Suprapubic skin (tissue), 4 donors: ENCODE data around the gene ITSN2. TPM values are rescaled to one million over a fixed set of nuclear protein-coding genes. Genes with fewer than 3 reads are reported as not detected.

Experiments used
- DNase-seq, 2 donors: peaks; one replicate each; pipeline ENCODE4 v3.0.0-alpha.2; 2019; ENCODE audit warnings: low spot score in 2 of 2
- H3K27ac ChIP-seq: fragments of 200-600 bp; sonication (generic); one replicate; pipeline ENCODE4 v1.5.1; 2019
- H3K27me3 ChIP-seq: fragments of 200-600 bp; sonication (generic); one replicate; pipeline ENCODE4 v1.5.1; 2019
- H3K36me3 ChIP-seq: fragments of 200-600 bp; sonication (generic); one replicate; pipeline ENCODE4 v1.5.1; 2019
- H3K4me1 ChIP-seq: fragments of 200-600 bp; sonication (generic); one replicate; pipeline ENCODE4 v1.5.1; 2019
- H3K4me3 ChIP-seq: fragments of 200-600 bp; sonication (generic); one replicate; pipeline ENCODE4 v1.5.1; 2019; ENCODE audit warnings: mild to moderate bottlenecking
- H3K9me3 ChIP-seq: fragments of 200-600 bp; sonication (generic); one replicate; pipeline ENCODE4 v1.5.1; 2019
- CTCF ChIP-seq, 2 donors: fragments of 200-600 bp in 1 of 2; fragments of 450-650 bp in 1 of 2; sonication (generic) in 1 of 2; IDR thresholded peaks; one replicate each; pipeline ENCODE4 v1.5.1; 2016 to 2019; ENCODE audit warnings: antibody characterized with exemption in 2 of 2, mild to moderate bottlenecking in 1 of 2, moderate library complexity in 1 of 2
- EP300 ChIP-seq: sonication (generic); formaldehyde crosslinking; IDR thresholded peaks from one replicate; pipeline ENCODE4 v1.6.1; 2017; ENCODE audit warnings: antibody characterized with exemption
- POLR2A ChIP-seq, 2 donors: fragments of 450-650 bp; IDR thresholded peaks; one replicate each; pipeline ENCODE4 v1.6.1; 2017; ENCODE audit warnings: antibody characterized with exemption in 2 of 2, mild to moderate bottlenecking in 2 of 2, moderate library complexity in 2 of 2
- POLR2AphosphoS5 ChIP-seq, 3 donors: sonication (generic); formaldehyde crosslinking; IDR thresholded peaks; one replicate each; pipeline ENCODE4 v1.6.1; 2017; ENCODE audit warnings: antibody characterized with exemption in 3 of 3
- WGBS: methylation state at CpG from one replicate; pipeline ENCODE4 v1.1.5; 2018; 5-methylcytosine and 5-hydroxymethylcytosine counted together
- total RNA-seq, 4 donors: library from RNA; depleted of rRNA; stranded (reverse); fragments of >200 nt; gene quantifications; one replicate each; pipeline ENCODE4 v1.1.0, GENCODE V29; 2016

The ITSN2 gene
- total RNA-seq, 4 donors from 2014 or later, result 65.8 to 92.6 (median 69.7) TPM

- no peak overlapping the region for H3K27ac ChIP-seq
- no peaks in the 10 kb centered on the region for H3K36me3 ChIP-seq
- DNase-seq, result no peak
- 75% methylated on average over 1 of the region's 1 CpG for WGBS
- TF ChIP-seq POLR2AphosphoS5 (IDR thresholded peaks at IDR 0.05) (no peak), CTCF (IDR thresholded peaks at IDR 0.05) (no peak), EP300 (no peak), POLR2A (IDR thresholded peaks at IDR 0.05) (no peak)
- H3K9me3 ChIP-seq, result no peaks in the 10 kb centered on the region
- H3K4me1 ChIP-seq, result peaks cover 26% of the 10 kb centered on the region
- H3K4me3 ChIP-seq, result no peak overlapping the region
- H3K27me3 ChIP-seq, result no peaks in the 10 kb centered on the region
Observed at GRCh38 chr2:24337890-24338289, 22.4 kb downstream of the ITSN2 start.

GRCh38 chr2:24336811-24337210 is 23.5 kb downstream of the ITSN2 start:
- TF ChIP-seq POLR2A (IDR thresholded peaks at IDR 0.05) (no peak), EP300 (no peak), POLR2AphosphoS5 (IDR thresholded peaks at IDR 0.05) (no peak), CTCF (IDR thresholded peaks at IDR 0.05) (no peak)
- H3K27ac ChIP-seq, result no peak overlapping the region
- H3K4me3 ChIP-seq, result no peak overlapping the region
- no peaks in the 10 kb centered on the region for H3K36me3 ChIP-seq
- H3K4me1 ChIP-seq, result peaks cover 20% of the 10 kb centered on the region
- no peaks in the 10 kb centered on the region for H3K27me3 ChIP-seq
- no peak for DNase-seq
- H3K9me3 ChIP-seq, result no peaks in the 10 kb centered on the region
- WGBS, result 73% methylated on average over 4 of the region's 4 CpGs

- DNase-seq, result no peak
- no peak overlapping the region for H3K4me3 ChIP-seq
- H3K27me3 ChIP-seq, result no peaks in the 10 kb centered on the region
- H3K27ac ChIP-seq, result no peak overlapping the region
- WGBS, result 57% methylated on average over 9 of the region's 9 CpGs
- TF ChIP-seq CTCF (IDR thresholded peaks at IDR 0.05), result no peak
- no peak for TF ChIP-seq POLR2A (IDR thresholded peaks at IDR 0.05)
- no peak for TF ChIP-seq POLR2AphosphoS5 (IDR thresholded peaks at IDR 0.05)
- TF ChIP-seq EP300, result no peak
- peaks cover 17% of the 10 kb centered on the region for H3K4me1 ChIP-seq
- H3K9me3 ChIP-seq, result no peaks in the 10 kb centered on the region
- H3K36me3 ChIP-seq, result no peaks in the 10 kb centered on the region
Observed at GRCh38 chr2:24334245-24334633, 26.1 kb downstream of the ITSN2 start.

- TF ChIP-seq EP300 (no peak), POLR2AphosphoS5 (IDR thresholded peaks at IDR 0.05) (no peak), CTCF (IDR thresholded peaks at IDR 0.05) (no peak), POLR2A (IDR thresholded peaks at IDR 0.05) (no peak)
- DNase-seq, result no peak
- Histone ChIP-seq H3K4me3 (no peak overlapping the region), H3K27me3 (no peaks in the 10 kb centered on the region), H3K9me3 (no peaks in the 10 kb centered on the region), H3K27ac (no peak overlapping the region), H3K4me1 (peaks cover 21% of the 10 kb centered on the region), H3K36me3 (no peaks in the 10 kb centered on the region)
- 90% methylated on average over 2 of the region's 2 CpGs for WGBS
Observed at GRCh38 chr2:24332791-24333540, 27.4 kb downstream of the ITSN2 start.

GRCh38 chr2:24330161-24330560 is 30.2 kb downstream of the ITSN2 start:
- Histone ChIP-seq H3K4me1 (peaks cover 21% of the 10 kb centered on the region), H3K9me3 (no peaks in the 10 kb centered on the region), H3K27ac (no peak overlapping the region), H3K36me3 (peaks cover 2% of the 10 kb centered on the region), H3K27me3 (no peaks in the 10 kb centered on the region), H3K4me3 (no peak overlapping the region)
- 93% methylated on average over 11 of the region's 11 CpGs for WGBS
- TF ChIP-seq POLR2AphosphoS5 (IDR thresholded peaks at IDR 0.05), result no peak
- no peak for TF ChIP-seq CTCF (IDR thresholded peaks at IDR 0.05)
- TF ChIP-seq POLR2A (IDR thresholded peaks at IDR 0.05), result no peak
- no peak for TF ChIP-seq EP300
- DNase-seq, result no peak
